EL (cell line): ENCODE data around the gene AUTS2.
"Not testable (repeated sequence)": the region's sequence is repeated elsewhere in the genome, so short reads cannot be mapped to it uniquely, and the experiment has no call there.

ENCODE experiments used
- DNase-seq: peaks from one replicate; pipeline ENCODE4 v3.0.0-alpha.2; 2016

Gene AUTS2

GRCh38 chr7:70340236-70340635 lies 742.0 kb downstream of the AUTS2 start:
- DNase-seq = no peak

- DNase-seq = no peak
Measured at GRCh38 chr7:70341446-70341845, 743.2 kb downstream of the AUTS2 start.

GRCh38 chr7:70343519-70343918 lies 745.2 kb downstream of the AUTS2 start:
- DNase-seq = no peak

- DNase-seq = no peak
Measured at GRCh38 chr7:70344726-70345125, 746.5 kb downstream of the AUTS2 start.

- no peak for DNase-seq
Measured at GRCh38 chr7:70346844-70347462, 748.7 kb downstream of the AUTS2 start.

- no peak for DNase-seq
Measured at GRCh38 chr7:70347463-70348254, 749.4 kb downstream of the AUTS2 start.

GRCh38 chr7:70349031-70349430 lies 750.8 kb downstream of the AUTS2 start:
- no peak for DNase-seq

- no peak for DNase-seq
Measured at GRCh38 chr7:70349819-70350218, 751.5 kb downstream of the AUTS2 start.

- no peak for DNase-seq
Measured at GRCh38 chr7:70352088-70352487, 753.8 kb downstream of the AUTS2 start.

- no peak for DNase-seq
Measured at GRCh38 chr7:70352906-70353305, 754.6 kb downstream of the AUTS2 start.

GRCh38 chr7:70353330-70353945 lies 755.2 kb downstream of the AUTS2 start:
- DNase-seq = no peak

- no peak for DNase-seq
Measured at GRCh38 chr7:70353946-70354335, 755.7 kb downstream of the AUTS2 start.

GRCh38 chr7:70354409-70355169 lies 756.3 kb downstream of the AUTS2 start:
- no peak for DNase-seq

GRCh38 chr7:70355198-70356020 lies 757.1 kb downstream of the AUTS2 start:
- no peak for DNase-seq

- no peak for DNase-seq
Measured at GRCh38 chr7:70356085-70356786, 758.0 kb downstream of the AUTS2 start.

- DNase-seq = no peak
Measured at GRCh38 chr7:70356787-70357328, 758.6 kb downstream of the AUTS2 start.

- no peak for DNase-seq
Measured at GRCh38 chr7:70360557-70360956, 762.3 kb downstream of the AUTS2 start.

- no peak for DNase-seq
Measured at GRCh38 chr7:70361821-70362220, 763.5 kb downstream of the AUTS2 start.

GRCh38 chr7:70364393-70364792 lies 766.1 kb downstream of the AUTS2 start:
- not testable (repeated sequence) for DNase-seq

- DNase-seq = no peak
Measured at GRCh38 chr7:70371652-70372051, 773.4 kb downstream of the AUTS2 start.

- no peak for DNase-seq
Measured at GRCh38 chr7:70372768-70373515, 774.7 kb downstream of the AUTS2 start.
